Muscle layer of colon (tissue), 2 donors: ENCODE results near the gene LMX1B.
A peak's percentile ranks its signal among the peaks of the same experiment; 100 is the strongest.

Experiments used
- H3K27ac ChIP-seq: one replicate; pipeline ENCODE4 v1.7.0; 2013; ENCODE audit warnings: low read depth, mild to moderate bottlenecking, low read length, moderate library complexity
- H3K27me3 ChIP-seq, 2 donors: one replicate each; pipeline ENCODE4 v1.7.0; 2013; ENCODE audit warnings: low read length in 2 of 2, mild to moderate bottlenecking in 2 of 2; ENCODE audit not compliant: insufficient read depth in 2 of 2, control insufficient read depth in 1 of 2
- H3K36me3 ChIP-seq: one replicate; pipeline ENCODE4 v1.7.0; 2013; ENCODE audit warnings: mild to moderate bottlenecking, low read length; ENCODE audit not compliant: insufficient read depth
- H3K4me1 ChIP-seq: one replicate; pipeline ENCODE4 v1.7.0; 2013; ENCODE audit warnings: mild to moderate bottlenecking, low read length; ENCODE audit not compliant: insufficient read depth
- H3K4me3 ChIP-seq, 2 donors: one replicate each; pipeline ENCODE4 v1.7.0; 2013; ENCODE audit warnings: low read length in 2 of 2, low read depth in 1 of 2, mild to moderate bottlenecking in 1 of 2, moderate library complexity in 1 of 2
- H3K9ac ChIP-seq: one replicate; pipeline ENCODE4 v1.7.0; 2013; ENCODE audit warnings: low read length
- H3K9me3 ChIP-seq: one replicate; pipeline ENCODE4 v1.7.0; 2013; ENCODE audit warnings: mild to moderate bottlenecking, low read length
- donor health status: abdominal sarcoma.
- donor health status: Adenocarcinoma of cecum.

The LMX1B gene

GRCh38 chr9:126606483-126606870 is 7.3 kb upstream of the LMX1B start:
- peaks cover 16 to 37% of the 10 kb centered on the region in 2 donors for H3K27me3 ChIP-seq
- no peak overlapping the region for H3K9ac ChIP-seq
- no peaks in the 10 kb centered on the region for H3K36me3 ChIP-seq
- no peak overlapping the region for H3K4me3 ChIP-seq
- H3K9me3 ChIP-seq = no peaks in the 10 kb centered on the region
- no peak overlapping the region for H3K27ac ChIP-seq
- peaks cover 7% of the 10 kb centered on the region for H3K4me1 ChIP-seq

GRCh38 chr9:126607086-126607485 is 6.6 kb upstream of the LMX1B start:
- Histone ChIP-seq H3K27me3 (peaks cover 22 to 41% of the 10 kb centered on the region in 2 donors), H3K27ac (no peak overlapping the region), H3K9me3 (no peaks in the 10 kb centered on the region), H3K4me3 (no peak overlapping the region), H3K9ac (no peak overlapping the region), H3K36me3 (no peaks in the 10 kb centered on the region), H3K4me1 (peaks cover 11% of the 10 kb centered on the region)

- Histone ChIP-seq H3K4me1 (peaks cover 16% of the 10 kb centered on the region), H3K4me3 (no peak overlapping the region), H3K9me3 (no peaks in the 10 kb centered on the region), H3K9ac (no peak overlapping the region), H3K27me3 (peaks cover 28 to 48% of the 10 kb centered on the region in 2 donors), H3K36me3 (no peaks in the 10 kb centered on the region), H3K27ac (no peak overlapping the region)
These were observed 6.0 kb upstream of the LMX1B start for GRCh38 chr9:126607731-126608130.

GRCh38 chr9:126608551-126608950 is 5.2 kb upstream of the LMX1B start:
- no peak overlapping the region for H3K9ac ChIP-seq
- no peak overlapping the region for H3K27ac ChIP-seq
- H3K36me3 ChIP-seq = no peaks in the 10 kb centered on the region
- H3K4me3 ChIP-seq = no peak overlapping the region
- peaks cover 22% of the 10 kb centered on the region for H3K4me1 ChIP-seq
- H3K27me3 ChIP-seq = peaks cover 35 to 56% of the 10 kb centered on the region in 2 donors
- H3K9me3 ChIP-seq = no peaks in the 10 kb centered on the region

GRCh38 chr9:126609191-126609590 is 4.5 kb upstream of the LMX1B start:
- Histone ChIP-seq H3K9me3 (no peaks in the 10 kb centered on the region), H3K27me3 (peaks cover 35 to 56% of the 10 kb centered on the region in 2 donors), H3K9ac (no peak overlapping the region), H3K36me3 (no peaks in the 10 kb centered on the region), H3K4me1 (peaks cover 22% of the 10 kb centered on the region), H3K4me3 (no peak overlapping the region), H3K27ac (no peak overlapping the region)

- Histone ChIP-seq H3K9ac (no peak overlapping the region), H3K36me3 (no peaks in the 10 kb centered on the region), H3K27ac (no peak overlapping the region), H3K4me3 (no peak overlapping the region), H3K9me3 (no peaks in the 10 kb centered on the region), H3K27me3 (peaks cover 40 to 62% of the 10 kb centered on the region in 2 donors), H3K4me1 (peaks cover 22% of the 10 kb centered on the region)
These were observed 3.9 kb upstream of the LMX1B start for GRCh38 chr9:126609711-126610388.

GRCh38 chr9:126611193-126611591 is 2.5 kb upstream of the LMX1B start:
- H3K27ac ChIP-seq = no peak overlapping the region
- H3K36me3 ChIP-seq = no peaks in the 10 kb centered on the region
- no peak overlapping the region for H3K4me3 ChIP-seq
- H3K4me1 ChIP-seq = peaks cover 22% of the 10 kb centered on the region
- peaks cover 44 to 75% of the 10 kb centered on the region in 2 donors for H3K27me3 ChIP-seq
- no peaks in the 10 kb centered on the region for H3K9me3 ChIP-seq
- H3K9ac ChIP-seq = no peak overlapping the region

- peaks cover 49 to 80% of the 10 kb centered on the region in 2 donors for H3K27me3 ChIP-seq
- H3K9ac ChIP-seq = no peak overlapping the region
- H3K9me3 ChIP-seq = no peaks in the 10 kb centered on the region
- peak overlapping the region in 1 of 2 donors; percentile 4 for H3K4me3 ChIP-seq
- H3K27ac ChIP-seq = no peak overlapping the region
- peaks cover 22% of the 10 kb centered on the region for H3K4me1 ChIP-seq
- H3K36me3 ChIP-seq = no peaks in the 10 kb centered on the region
These were observed 2.0 kb upstream of the LMX1B start for GRCh38 chr9:126611592-126612325.

- Histone ChIP-seq H3K27ac (no peak overlapping the region), H3K9me3 (no peaks in the 10 kb centered on the region), H3K9ac (no peak overlapping the region), H3K27me3 (peaks cover 55 to 82% of the 10 kb centered on the region in 2 donors), H3K4me1 (peaks cover 22% of the 10 kb centered on the region), H3K36me3 (no peaks in the 10 kb centered on the region), H3K4me3 (peak overlapping the region in 1 of 2 donors; percentile 4)
These were observed 1.4 kb upstream of the LMX1B start for GRCh38 chr9:126612326-126612812.

- no peaks in the 10 kb centered on the region for H3K9me3 ChIP-seq
- no peaks in the 10 kb centered on the region for H3K36me3 ChIP-seq
- H3K9ac ChIP-seq = no peak overlapping the region
- H3K27me3 ChIP-seq = peaks cover 59 to 85% of the 10 kb centered on the region in 2 donors
- no peak overlapping the region for H3K27ac ChIP-seq
- peaks cover 23% of the 10 kb centered on the region for H3K4me1 ChIP-seq
- H3K4me3 ChIP-seq = peak overlapping the region in 1 of 2 donors; percentile 26
These were observed 701 bp upstream of the LMX1B start for GRCh38 chr9:126612813-126613641.

GRCh38 chr9:126614088-126614454 is 343 bp downstream of the LMX1B start:
- Histone ChIP-seq H3K27ac (no peak overlapping the region), H3K9me3 (no peaks in the 10 kb centered on the region), H3K9ac (no peak overlapping the region), H3K4me1 (peaks cover 25% of the 10 kb centered on the region), H3K36me3 (no peaks in the 10 kb centered on the region), H3K4me3 (no peak overlapping the region), H3K27me3 (peaks cover 61 to 91% of the 10 kb centered on the region in 2 donors)
